Liver (tissue), 3 donors: ENCODE results near the gene ULK4.

Experiments
- CTCF ChIP-seq: fragments of 150-350 bp; IDR thresholded peaks from 2 replicates; pipeline ENCODE4 v1.5.1; 2017; ENCODE audit warnings: improper control_type of control experiment, low read depth, low read length; ENCODE audit not compliant: missing input control
- FOXA1 ChIP-seq: IDR thresholded peaks from 2 replicates; pipeline ENCODE4 v1.6.1; 2016; ENCODE audit warnings: antibody characterized with exemption
- GABPA ChIP-seq, 2 donors: IDR thresholded peaks in 1 of 2; conservative IDR thresholded peaks in 1 of 2; 2 replicates each; pipeline ENCODE4 v1.6.1; 2016; ENCODE audit warnings: antibody characterized with exemption in 2 of 2, mild to moderate bottlenecking in 1 of 2, moderate library complexity in 1 of 2
- HNF4A ChIP-seq, 2 donors: conservative IDR thresholded peaks; 2 replicates each; pipeline ENCODE4 v1.6.1; 2016; ENCODE audit warnings: antibody characterized with exemption in 2 of 2, mild to moderate bottlenecking in 2 of 2
- MAX ChIP-seq: IDR thresholded peaks from 2 replicates; pipeline ENCODE4 v1.6.1; 2016; ENCODE audit warnings: antibody characterized with exemption
- RAD21 ChIP-seq, 2 donors: IDR thresholded peaks; 2 replicates each; pipeline ENCODE4 v1.6.1; 2016; ENCODE audit warnings: antibody characterized with exemption in 2 of 2, mild to moderate bottlenecking in 2 of 2
- TAF1 ChIP-seq: conservative IDR thresholded peaks from 2 replicates; pipeline ENCODE4 v1.6.1; 2016; ENCODE audit warnings: antibody characterized with exemption, mild to moderate bottlenecking
- YY1 ChIP-seq: IDR thresholded peaks from 2 replicates; pipeline ENCODE4 v1.6.1; 2016; ENCODE audit warnings: antibody characterized with exemption, mild to moderate bottlenecking
- TF ChIP-seq, protein P1 (sequence below): IDR thresholded peaks from 2 replicates; pipeline ENCODE4 v1.6.1; 2016; ENCODE audit warnings: antibody characterized with exemption, mild to moderate bottlenecking
- donor health status: healthy.
- donor health status: healthy.

- TF ChIP-seq CTCF = no peak
- TF ChIP-seq YY1 = no peak
- TF ChIP-seq TAF1 = no peak
- no peak for TF ChIP-seq RAD21 (IDR thresholded peaks at IDR 0.05)
- no peak for TF ChIP-seq GABPA (IDR thresholded peaks at IDR 0.05 in 1 of 2, conservative IDR thresholded peaks at IDR 0.05 in 1 of 2)
- TF ChIP-seq MAX = no peak
- TF ChIP-seq FOXA1 = no peak
- TF ChIP-seq, protein P1, sequence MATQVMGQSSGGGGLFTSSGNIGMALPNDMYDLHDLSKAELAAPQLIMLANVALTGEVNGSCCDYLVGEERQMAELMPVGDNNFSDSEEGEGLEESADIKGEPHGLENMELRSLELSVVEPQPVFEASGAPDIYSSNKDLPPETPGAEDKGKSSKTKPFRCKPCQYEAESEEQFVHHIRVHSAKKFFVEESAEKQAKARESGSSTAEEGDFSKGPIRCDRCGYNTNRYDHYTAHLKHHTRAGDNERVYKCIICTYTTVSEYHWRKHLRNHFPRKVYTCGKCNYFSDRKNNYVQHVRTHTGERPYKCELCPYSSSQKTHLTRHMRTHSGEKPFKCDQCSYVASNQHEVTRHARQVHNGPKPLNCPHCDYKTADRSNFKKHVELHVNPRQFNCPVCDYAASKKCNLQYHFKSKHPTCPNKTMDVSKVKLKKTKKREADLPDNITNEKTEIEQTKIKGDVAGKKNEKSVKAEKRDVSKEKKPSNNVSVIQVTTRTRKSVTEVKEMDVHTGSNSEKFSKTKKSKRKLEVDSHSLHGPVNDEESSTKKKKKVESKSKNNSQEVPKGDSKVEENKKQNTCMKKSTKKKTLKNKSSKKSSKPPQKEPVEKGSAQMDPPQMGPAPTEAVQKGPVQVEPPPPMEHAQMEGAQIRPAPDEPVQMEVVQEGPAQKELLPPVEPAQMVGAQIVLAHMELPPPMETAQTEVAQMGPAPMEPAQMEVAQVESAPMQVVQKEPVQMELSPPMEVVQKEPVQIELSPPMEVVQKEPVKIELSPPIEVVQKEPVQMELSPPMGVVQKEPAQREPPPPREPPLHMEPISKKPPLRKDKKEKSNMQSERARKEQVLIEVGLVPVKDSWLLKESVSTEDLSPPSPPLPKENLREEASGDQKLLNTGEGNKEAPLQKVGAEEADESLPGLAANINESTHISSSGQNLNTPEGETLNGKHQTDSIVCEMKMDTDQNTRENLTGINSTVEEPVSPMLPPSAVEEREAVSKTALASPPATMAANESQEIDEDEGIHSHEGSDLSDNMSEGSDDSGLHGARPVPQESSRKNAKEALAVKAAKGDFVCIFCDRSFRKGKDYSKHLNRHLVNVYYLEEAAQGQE = no peak
- TF ChIP-seq HNF4A (conservative IDR thresholded peaks at IDR 0.05) = no peak
These were observed 287.5 kb downstream of the ULK4 start for GRCh38 chr3:41674449-41674848.
